ENCODE data around the gene NME4.

NME4 gene

DNA sequence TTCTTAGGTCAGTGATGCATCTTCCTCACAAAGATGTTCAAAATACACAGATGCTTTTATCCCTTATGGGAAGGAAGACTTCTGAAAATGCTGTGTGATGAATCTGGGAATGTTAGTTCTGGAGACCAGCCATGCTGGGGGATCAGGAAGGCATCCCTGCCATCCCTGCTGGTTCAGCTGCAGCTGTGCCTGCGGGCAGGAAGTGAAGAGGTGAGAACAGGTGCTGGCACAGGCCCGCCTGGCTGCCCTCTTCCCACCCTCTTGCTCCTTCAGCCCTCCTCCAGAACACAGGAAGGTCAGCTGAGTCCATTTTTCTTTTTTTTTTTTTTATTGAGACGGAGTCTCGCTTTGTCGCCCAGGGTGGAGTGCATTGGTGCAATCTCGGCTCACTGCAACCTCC is 43.6 kb downstream of the NME4 start:
- DNase-seq, result no peak

DNA sequence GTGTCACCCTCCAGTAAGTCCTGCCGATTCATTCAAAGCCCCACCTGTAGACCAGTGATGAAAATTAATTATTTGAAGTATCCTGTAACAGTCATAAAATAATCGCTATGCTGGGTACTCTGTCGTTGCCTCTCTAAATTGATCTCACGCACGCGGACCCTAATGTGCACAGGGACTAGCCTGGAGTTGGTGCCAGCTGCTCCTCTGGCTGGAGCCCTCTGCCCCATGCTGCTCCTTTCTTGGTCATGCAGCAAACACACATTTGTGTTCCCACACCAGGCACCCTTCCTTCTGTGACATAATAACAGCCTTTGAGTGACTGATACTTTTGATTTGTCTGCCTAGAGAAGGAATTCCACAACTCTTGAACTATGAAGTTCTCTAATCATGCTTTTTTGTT is 44.4 kb downstream of the NME4 start:
- DNase-seq, result no peak

DNA sequence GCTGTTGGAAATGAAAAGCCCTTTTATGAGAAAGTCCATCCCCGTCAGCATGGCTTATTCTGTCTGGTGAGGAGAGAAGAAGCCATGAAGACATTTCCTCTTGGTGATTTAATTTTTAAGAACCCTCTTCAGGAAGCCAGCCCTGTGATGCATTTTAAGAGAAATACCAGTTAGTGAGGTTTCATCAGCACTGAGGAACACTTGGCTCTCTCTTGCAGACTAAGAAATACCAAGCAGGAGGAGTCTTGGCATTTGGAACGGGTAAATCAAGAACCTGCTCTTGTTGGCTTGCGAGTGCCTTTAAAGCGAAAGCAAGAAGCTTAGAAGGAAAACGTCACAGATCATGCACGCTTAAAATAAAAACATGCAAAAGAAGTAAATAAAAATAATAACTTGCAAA is 46.0 kb downstream of the NME4 start:
- DNase-seq, result no peak

DNA sequence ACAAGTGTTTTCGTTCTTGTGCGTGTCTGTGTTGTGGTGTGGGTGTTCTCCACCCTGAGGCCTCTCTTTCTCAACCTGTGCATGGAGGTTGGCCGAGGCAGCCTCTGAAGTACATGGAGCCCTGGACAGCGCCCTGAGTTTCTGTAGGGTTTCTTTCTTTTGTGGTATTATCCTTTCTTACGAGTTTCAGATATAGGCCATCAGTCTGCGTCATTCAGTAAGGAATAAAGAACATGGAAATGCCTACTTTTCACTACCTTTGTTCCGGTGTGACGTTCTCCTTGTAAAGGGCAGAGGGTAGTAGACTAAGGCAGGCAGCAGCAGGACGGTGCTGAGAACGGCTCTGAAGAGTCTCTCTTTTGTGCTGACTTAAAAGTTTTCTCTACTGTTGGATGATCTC is 47.0 kb downstream of the NME4 start:
- DNase-seq, result no peak

DNA sequence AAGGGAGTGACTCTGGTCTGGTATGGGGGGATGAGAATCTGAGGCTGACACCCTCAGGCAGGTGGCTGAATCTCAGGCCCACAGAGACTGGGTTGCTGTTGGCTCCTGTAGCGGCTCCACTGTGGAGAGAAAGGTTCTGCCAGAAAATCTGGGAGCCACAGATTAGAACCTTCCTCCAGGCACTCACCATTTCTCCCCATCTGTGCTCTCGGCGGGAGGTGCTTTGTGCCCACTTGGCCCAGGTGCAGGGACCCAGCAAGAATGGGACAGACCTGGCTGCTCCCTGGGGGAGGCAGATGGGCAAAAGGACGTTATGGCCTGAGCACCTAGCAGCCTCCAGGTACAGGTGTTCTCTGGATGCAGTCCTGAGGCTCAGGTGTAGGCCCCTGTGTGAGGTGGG is 48.6 kb downstream of the NME4 start:
- no peak for DNase-seq
